Fibroblast of skin of right quadriceps (primary cell): ENCODE data around the gene SHB.
"Not testable (repeated sequence)": the region's sequence is repeated elsewhere in the genome, so short reads cannot be mapped to it uniquely, and the experiment has no call there.

Experiments used
- DNase-seq: peaks from one replicate; pipeline ENCODE4 v3.0.0-alpha.2; 2013

SHB gene

GRCh38 chr9:37914154-37914551 is 154.9 kb downstream of the SHB start:
- DNase-seq, result no peak

DNA sequence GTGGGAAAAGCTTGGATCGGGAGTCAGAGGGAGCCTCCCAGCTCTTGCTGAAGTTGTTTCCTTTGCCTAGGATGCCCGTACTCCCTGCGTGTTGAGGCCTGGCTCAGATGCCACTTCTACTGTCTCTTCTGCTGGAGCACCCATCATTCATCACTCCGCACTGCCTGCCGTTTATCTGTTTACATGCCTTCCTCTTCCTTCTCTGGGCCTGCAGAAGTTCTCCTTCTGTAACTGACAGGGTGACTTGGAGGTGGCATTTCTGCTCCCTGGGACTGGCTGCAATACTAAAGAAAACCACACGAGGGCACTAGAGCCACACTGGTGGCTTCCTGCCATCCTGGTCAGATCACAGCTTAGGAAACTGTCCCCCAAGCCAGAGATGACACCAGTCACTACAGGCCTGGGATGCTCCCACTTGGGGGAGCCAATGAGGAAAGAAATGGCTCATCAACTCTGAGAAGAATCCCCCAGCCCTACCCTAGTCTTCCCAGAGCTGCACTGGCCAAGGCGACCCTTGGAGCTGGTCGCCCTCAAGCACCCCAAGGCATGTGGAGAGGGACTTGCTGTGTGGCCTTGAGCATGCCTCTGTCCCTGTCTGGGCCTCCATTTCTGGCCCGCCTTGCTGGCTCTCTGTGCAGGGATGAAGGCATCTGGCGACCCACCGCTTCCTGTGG is 155.4 kb downstream of the SHB start:
- peak; percentile 81 for DNase-seq

DNA sequence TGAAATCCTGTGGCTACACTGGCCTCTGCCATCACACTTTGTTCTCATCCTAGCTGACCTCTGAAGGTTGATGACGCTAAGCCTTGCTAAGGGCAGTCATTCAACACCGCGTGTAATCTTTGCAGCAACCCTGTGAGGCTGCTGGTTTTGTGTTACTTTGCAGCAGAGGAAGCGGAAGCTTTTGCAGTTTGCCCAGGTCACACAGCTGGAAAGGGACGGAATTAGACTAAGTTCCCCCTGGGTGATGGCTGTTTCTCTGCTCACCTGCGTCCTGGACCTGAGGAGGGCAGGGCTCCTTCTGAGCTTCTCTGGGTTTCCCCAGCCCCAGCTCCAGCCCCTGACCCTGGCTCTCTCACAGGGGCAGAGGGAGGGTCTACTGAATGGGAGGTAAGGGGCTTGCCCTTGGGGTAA is 157.8 kb downstream of the SHB start:
- DNase-seq, result no peak

DNA sequence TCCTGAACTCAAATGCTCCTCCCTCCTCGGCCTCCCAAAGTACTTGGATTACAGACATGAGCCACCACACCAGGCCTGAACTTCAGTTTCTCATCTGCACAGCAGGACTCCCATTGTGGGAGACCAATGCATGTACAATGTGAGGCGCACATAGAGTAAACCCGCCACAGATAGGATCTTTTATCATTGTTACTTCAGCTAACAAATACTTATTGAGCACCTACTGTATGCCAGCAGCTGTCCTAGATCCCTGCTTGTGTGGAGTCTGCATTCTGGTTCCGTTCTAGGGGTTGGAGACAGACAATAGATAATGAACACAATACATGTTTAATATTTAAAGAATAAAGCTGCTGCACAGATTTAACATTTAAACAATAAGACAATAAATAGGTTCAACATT is 158.8 kb downstream of the SHB start:
- no peak for DNase-seq

DNA sequence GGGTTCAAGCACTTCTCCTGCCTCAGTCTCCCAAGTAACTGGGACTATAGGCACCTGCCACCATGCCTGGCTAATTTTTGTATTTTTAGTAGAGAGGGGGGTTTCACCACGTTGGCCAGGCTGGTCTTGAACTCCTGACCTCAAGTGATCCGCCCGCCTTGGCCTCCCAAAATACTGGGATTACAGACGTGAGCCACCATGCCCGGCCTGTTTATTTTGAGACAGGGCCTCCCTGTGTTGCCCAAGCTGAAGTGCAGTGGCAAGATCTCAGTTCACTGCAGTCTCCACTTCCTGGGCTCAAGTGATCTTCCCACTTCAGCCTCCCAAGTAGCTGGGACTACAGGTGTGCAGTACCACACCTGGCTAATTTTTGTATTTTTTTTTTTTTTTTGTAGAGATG is 159.2 kb downstream of the SHB start:
- DNase-seq, result not testable (repeated sequence)

GRCh38 chr9:37909326-37909725 is 159.7 kb downstream of the SHB start:
- DNase-seq, result no peak

DNA sequence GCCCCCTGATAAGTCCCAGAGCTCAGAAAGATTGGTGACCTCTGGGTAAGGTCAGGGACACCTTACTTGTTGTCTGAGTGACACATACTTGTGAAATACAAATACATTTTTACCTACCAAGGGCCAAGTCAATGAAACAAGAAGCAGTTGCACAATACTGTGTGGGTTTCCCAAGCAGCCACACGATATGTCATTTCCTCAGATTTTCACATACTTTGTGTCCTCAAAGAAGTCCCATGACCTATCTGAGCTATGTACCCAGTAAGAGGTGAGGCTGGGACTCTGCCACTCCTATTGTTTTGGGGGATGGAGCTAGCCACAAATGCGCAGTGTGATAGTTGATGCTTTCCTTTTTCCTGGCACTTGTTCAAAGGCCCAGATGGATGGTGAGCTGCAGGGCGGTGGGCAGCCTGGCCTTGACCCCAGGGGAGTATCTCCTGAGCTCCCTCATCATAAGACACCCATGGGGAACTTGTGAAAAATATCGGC is 160.3 kb downstream of the SHB start:
- DNase-seq, result peak; percentile 47

GRCh38 chr9:37908283-37908682 is 160.7 kb downstream of the SHB start:
- DNase-seq, result no peak

DNA sequence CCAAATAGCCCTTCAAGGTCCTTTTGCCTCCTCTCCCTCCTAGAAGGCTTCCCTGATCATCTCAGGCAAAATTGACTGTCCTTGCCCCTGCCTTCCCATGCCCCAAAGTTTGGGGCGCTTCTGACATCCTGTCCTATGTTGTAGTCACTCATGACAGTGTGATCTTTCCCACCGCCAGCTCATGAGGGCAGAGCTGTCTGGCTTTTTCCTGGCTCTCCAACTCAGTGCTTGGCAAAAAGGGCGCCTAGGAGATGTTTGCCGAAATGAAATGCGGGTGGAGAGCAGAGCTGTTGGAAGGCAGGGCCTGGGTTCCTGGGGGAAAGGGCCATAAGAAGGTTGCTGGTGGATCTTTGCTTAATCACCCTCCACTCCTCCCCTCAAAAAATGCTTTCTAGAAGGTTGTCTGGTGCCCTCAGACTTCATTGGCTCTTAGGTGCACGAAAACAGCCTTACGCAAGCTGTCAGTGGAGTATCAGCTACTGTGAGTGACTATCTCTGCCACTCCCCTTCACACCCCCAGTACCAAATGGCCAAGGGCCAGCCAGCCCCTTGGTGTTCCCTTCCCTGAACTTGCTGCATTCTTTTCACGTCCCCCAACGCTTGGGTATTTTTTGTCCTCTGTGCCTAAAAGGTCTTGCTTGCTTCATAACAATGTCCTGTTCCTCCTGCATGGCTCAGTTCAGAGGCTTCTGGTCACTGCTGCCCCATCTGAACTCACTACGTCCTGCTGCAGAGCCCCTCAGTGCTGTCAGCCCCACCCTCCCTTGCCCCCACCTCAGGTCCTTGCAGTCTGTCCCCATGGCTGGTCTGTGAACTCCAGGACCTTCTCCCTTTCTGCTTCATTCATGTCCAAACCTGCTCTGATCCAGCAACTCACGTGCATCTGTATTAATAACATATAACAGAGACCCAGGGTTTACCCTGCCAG is 162.5 kb downstream of the SHB start:
- no peak for DNase-seq

DNA sequence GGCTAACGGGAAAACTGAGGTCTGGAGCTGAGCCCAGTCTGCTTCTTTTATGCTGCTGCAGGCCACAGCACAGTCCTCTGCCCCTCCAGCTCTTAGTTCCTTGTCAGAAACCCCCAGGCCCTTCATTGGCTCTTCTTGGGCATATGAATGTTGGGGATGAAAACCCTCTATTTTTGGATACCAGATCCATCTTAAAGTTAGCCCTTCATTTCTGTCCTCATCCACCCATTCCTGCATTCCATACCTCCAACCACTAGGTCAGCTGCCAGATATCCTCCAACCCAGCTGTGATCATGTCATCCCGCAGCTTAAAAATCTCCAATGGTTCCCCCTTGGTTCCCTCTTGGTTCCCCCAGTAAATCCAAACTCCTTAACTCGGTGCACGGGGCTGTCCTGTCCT is 163.3 kb downstream of the SHB start:
- DNase-seq, result no peak

GRCh38 chr9:37905131-37905505 is 163.9 kb downstream of the SHB start:
- DNase-seq, result no peak

DNA sequence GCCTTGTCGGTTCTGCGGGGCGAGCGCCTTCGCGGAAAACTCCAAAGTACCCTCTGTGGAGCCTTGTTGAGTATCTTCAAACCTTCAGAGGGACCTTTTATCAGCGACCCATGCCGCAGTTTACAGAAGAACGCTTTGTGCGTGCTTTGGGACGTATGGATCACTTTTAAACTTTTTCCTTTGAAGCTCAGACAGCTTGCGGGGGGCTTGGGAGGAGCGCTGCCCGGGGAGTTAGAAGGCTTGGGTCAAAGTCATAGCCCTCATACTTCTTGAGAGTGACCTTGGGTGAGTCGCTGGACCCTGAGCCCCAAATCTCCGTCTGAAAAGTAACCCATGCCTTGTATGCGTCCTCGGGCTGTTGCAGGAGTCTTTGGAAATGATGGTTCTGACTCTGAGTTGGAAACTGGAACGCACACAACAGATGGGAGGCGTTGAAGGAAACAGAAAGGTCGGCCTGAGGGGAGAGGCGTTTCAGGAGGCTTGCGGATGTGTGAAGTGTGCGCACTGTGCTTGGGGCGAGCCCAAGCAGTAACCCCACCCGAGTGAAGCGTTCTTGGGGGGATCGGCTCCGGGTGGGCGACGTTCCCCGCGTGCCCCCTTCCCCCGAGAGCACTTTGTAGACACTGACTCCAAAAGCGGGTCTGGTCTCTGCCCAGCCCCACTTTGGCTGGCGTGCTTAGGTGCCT is 164.4 kb downstream of the SHB start:
- DNase-seq, result peak; percentile 45

- peak; percentile 94 for DNase-seq
Measured at GRCh38 chr9:37903647-37904444, 165.2 kb downstream of the SHB start, which contains the start of gene SLC25A51. Gene SLC25A51 (minus strand): TSS chr9:37904127. CDS start chr9:37888550, 15,577 bp downstream.

DNA sequence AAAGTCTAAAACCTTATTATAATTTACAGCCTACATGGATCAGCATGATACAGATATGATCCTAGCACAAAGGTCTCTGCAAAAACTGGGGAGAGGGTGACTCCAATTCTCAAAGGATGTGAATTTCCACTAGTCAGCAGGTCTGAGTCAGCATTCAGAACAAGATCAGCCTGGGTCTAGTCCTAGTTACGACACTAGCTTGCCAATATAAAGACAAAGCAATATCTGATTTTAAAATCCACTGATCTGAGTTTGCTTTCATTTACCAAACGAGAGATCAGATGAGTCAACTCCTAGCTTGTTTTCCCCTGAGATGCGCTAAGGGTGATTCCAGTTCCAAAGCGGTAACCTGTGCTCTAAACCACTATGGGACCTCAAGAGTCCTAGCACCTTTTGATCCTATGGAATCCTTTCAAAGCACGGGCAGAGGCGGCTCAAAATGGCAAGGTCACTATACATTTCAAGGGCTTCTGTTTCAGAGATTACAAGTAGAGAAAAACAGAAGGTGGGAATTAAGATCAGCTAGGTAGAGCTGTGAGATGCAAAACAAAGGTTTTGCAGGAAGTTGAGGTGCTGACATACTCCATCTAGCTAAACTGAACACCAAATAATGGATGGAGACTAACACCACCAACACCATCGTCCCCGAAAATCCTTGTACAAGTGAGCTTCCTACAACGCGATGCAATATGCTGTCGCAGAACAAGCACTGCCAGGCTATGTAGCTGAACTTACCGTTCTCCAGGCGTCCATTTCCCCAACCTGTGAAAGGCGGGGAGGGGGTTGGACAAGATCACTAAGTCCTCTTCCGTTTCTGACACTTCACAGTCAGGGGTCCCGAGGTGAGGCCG is 166.0 kb downstream of the SHB start:
- DNase-seq, result peak; percentile 34

- DNase-seq, result no peak
Measured at GRCh38 chr9:37902131-37902530, 166.9 kb downstream of the SHB start.

- DNase-seq, result peak; percentile 38
Measured at GRCh38 chr9:37899041-37899440, 170.0 kb downstream of the SHB start.

GRCh38 chr9:37897665-37898064 is 171.4 kb downstream of the SHB start:
- no peak for DNase-seq

DNA sequence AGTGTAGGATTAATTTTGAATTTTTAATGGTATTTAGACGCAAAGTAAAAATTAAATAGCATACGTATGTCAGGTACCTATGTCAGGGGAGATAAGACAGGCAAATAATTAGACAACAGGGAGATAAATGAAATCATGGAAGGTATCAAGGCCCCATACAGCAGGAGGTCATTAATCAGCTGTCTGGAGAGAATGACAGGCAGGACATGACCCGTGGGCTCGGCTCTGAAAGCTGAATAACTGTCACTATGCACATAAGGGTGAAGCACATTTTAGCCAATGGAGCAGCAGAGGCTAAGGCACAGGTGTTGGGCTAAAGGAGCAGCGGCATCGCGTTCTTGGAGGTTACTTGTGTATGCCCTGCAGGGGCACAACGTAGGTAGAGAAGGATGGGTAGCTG is 177.0 kb downstream of the SHB start:
- DNase-seq, result no peak

GRCh38 chr9:37891042-37891441 is 178.0 kb downstream of the SHB start:
- not testable (repeated sequence) for DNase-seq

GRCh38 chr9:37889536-37889935 is 179.5 kb downstream of the SHB start:
- DNase-seq, result no peak

DNA sequence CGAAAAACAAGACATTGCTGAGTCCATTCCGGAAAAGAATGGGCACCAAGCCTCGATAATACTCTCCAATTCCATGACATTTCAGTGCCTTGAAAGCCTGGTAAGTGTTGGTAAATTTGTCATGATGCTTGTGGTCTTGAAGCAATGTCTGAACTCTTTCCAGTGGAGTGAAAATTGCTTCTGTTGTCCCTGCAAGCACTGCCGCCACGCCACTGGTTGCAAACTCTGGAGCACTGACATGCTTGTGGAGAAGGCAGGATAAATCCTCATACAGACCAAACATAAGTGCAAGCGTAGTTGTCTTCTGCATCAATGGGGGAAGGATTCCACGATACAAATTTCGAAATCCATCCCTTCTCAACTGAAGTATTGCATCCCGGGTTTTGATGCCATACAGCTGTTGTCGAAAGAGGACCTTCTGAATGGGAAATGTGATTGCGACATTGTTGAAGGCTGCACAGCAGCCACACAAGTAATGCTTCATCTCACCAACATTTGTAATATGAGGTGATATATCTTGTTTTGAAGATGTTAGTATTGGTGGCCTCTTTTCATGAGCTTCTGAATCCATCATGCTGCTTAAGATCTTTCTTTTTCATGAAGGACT is 180.9 kb downstream of the SHB start:
- not testable (repeated sequence) for DNase-seq
